HepG2 (cell line): ENCODE measurements around the gene TBXA2R. TPM values are rescaled to one million over a fixed set of nuclear protein-coding genes. Genes with fewer than 3 reads are reported as not detected.

ENCODE experiments used
- ATAC-seq: fragments of 200-7000 bp; cut with Tn5 transposase; 3 replicates; pipeline ENCODE4 v1.9.1; 2020; ENCODE audit warnings: mild to moderate bottlenecking, moderate library complexity
- BruUV-seq: library from RNA; stranded (reverse); fragments of 400-500 nt; replicated peaks from 2 replicates; lab custom pipeline; 2021; lab: Mats Ljungman, UMichigan
- CTCF ChIA-PET: fragments of 300-600 bp; formaldehyde crosslinking; extraction: SDS; loops from one replicate; lab custom pipeline; 2021; ENCODE audit warnings: low total read pairs, inconsistent platforms, low intra/inter-chr PET ratio; lab: Yijun Ruan, JAX
- POLR2A ChIA-PET: fragments of 350-600 bp; sonication (Branson Sonifier 250); formaldehyde crosslinking; loops from one replicate; lab custom pipeline; 2020; ENCODE audit warnings: antibody characterized with exemption, inconsistent platforms; lab: Yijun Ruan, JAX
- DNase-seq: peaks from one replicate; pipeline ENCODE4 v3.0.0-alpha.2; 2015; ENCODE audit warnings: low spot score
- FAIRE-seq: peaks from 3 replicates; lab custom pipeline; 2011; peaks lifted over from hg19 to GRCh38; lab: Jason Lieb, UNC
- H2AFZ ChIP-seq: one replicate; pipeline ENCODE4 v1.6.1; 2011; ENCODE audit warnings: low read length, inconsistent platforms
- H3K27ac ChIP-seq: fragments of 300-600 bp; 3 replicates; pipeline ENCODE4 v1.8.0; 2011; ENCODE audit warnings: mixed run types, mild to moderate bottlenecking, mixed read lengths, low read length, inconsistent platforms; ENCODE audit not compliant: insufficient read depth; ENCODE audit errors: extremely low read length
- H3K27me3 ChIP-seq, 2 experiments: fragments of 200-600 bp in 1 of 2; 2 replicates in 1 of 2; 3 replicates in 1 of 2; pipeline versions ENCODE4 v1.6.0 to v1.8.0; 2011; ENCODE audit warnings: low read length in 2 of 2, mild to moderate bottlenecking in 2 of 2, moderate library complexity in 2 of 2, inconsistent platforms in 1 of 2; ENCODE audit not compliant: insufficient read depth in 2 of 2, control insufficient read depth in 1 of 2
- H3K36me3 ChIP-seq, 2 experiments: fragments of 200-600 bp in 1 of 2; replicated peaks in 1 of 2; 2 replicates in 1 of 2; 3 replicates in 1 of 2; pipeline versions ENCODE4 v1.5.1 to v1.8.0; 2011; ENCODE audit warnings: low read length in 2 of 2, inconsistent platforms in 1 of 2; ENCODE audit not compliant: insufficient read depth in 2 of 2, control insufficient read depth in 1 of 2
- H3K4me1 ChIP-seq: 2 replicates; pipeline ENCODE4 v1.5.1; 2012; ENCODE audit warnings: low read length, inconsistent platforms; ENCODE audit not compliant: insufficient read depth
- H3K4me2 ChIP-seq: 2 replicates; pipeline ENCODE4 v1.6.0; 2011; ENCODE audit warnings: low read depth, low read length, inconsistent platforms
- H3K4me3 ChIP-seq, 3 experiments: fragments of 200-600 bp in 1 of 3; sonication (generic), shearing (Covaris generic) in 1 of 3; replicated peaks in 1 of 3; 2 replicates each; pipeline ENCODE4 v1.5.1; 2011 to 2016; ENCODE audit warnings: low read length in 3 of 3, inconsistent platforms in 2 of 3, low read depth in 2 of 3, mild to moderate bottlenecking in 2 of 3, control low read depth in 1 of 3, mixed read lengths in 1 of 3; ENCODE audit not compliant: insufficient read depth in 1 of 3
- H3K79me2 ChIP-seq: one replicate; pipeline ENCODE4 v1.6.1; 2011; ENCODE audit warnings: low read length, inconsistent platforms; ENCODE audit not compliant: insufficient read depth
- H3K9ac ChIP-seq: 2 replicates; pipeline ENCODE4 v1.6.0; 2011; ENCODE audit warnings: mild to moderate bottlenecking, low read depth, low read length, inconsistent platforms; ENCODE audit not compliant: insufficient read depth
- H3K9me3 ChIP-seq: 2 replicates; pipeline ENCODE4 v1.5.1; 2012; ENCODE audit warnings: mild to moderate bottlenecking, low read length
- H4K20me1 ChIP-seq: 2 replicates; pipeline ENCODE4 v1.6.0; 2011; ENCODE audit warnings: inconsistent platforms, mild to moderate bottlenecking, low read length, moderate library complexity; ENCODE audit not compliant: insufficient read depth
- AGO2 ChIP-seq: fragments of 200-400 bp; formaldehyde crosslinking; optimal IDR thresholded peaks from 2 replicates; pipeline ENCODE3; 2017; ENCODE audit warnings: mild to moderate bottlenecking, low read depth, low read length, moderate library complexity
- ZNF263 ChIP-seq: sonication (generic); formaldehyde crosslinking; IDR thresholded peaks from 2 replicates; pipeline ENCODE4 v1.4.0; 2020; ENCODE audit warnings: missing genetic modification reagents
- WGBS: methylation state at CpG from one replicate; pipeline ENCODE4 v1.1.6; 2017; ENCODE audit warnings: low lambda C conversion rate; 5-methylcytosine and 5-hydroxymethylcytosine counted together
- in situ Hi-C: cut with HindIII; loops from 2 replicates; pipeline ENCODE4 v1.10.0; 2017; ENCODE audit warnings: low pct_unique_long_range_greater_than_20kb; ENCODE audit not compliant: extremely low pct_ligation_motif_present
- intact Hi-C: fragments of 100-400 bp; cut with micrococcal nuclease; formaldehyde crosslinking; loops from one replicate; pipeline ENCODE4 v1.10.0; 2022; ENCODE audit not compliant: unreplicated experiment
- polyA plus RNA-seq, 8 experiments: library from polyadenylated mRNA; depleted of rRNA in 3 of 8; stranded (reverse) in 7 of 8; unstranded in 1 of 8; fragments of >200 nt; fragmentation: Illumina TruSeq in 4 of 8; extraction: Trizol in 4 of 8; gene quantifications; 2 replicates each; pipeline versions ENCODE4 v1.2.1 to v1.2.3, GENCODE V29; 2011 to 2016; ENCODE audit warnings: low read depth in 4 of 8, missing spikeins in 1 of 8, mixed read lengths in 1 of 8; ENCODE audit not compliant: insufficient read depth in 1 of 8
- total RNA-seq, 5 experiments: library from RNA; depleted of rRNA; stranded (reverse); fragments of >200 nt; fragmentation: Illumina TruSeq; extraction: Trizol; gene quantifications; 2 replicates each; pipeline ENCODE4 v1.2.3, GENCODE V29; 2016; ENCODE audit warnings: low read depth in 1 of 5
- TF ChIP-seq, protein P1 (sequence below): sonication (generic); formaldehyde crosslinking; IDR thresholded peaks from 2 replicates; pipeline ENCODE4 v1.5.1; 2020; ENCODE audit warnings: mild to moderate bottlenecking, missing genetic modification reagents, moderate library complexity

The TBXA2R gene
- total and polyA plus RNA-seq, 2 of the 13 experiments (the other 11 are each of a cell fraction or from before 2014, with no cell fraction given), result 0.09 TPM; not detected in 1

GRCh38 chr19:3634496-3635045 is 27.9 kb upstream of the TBXA2R start:
- no peaks in the 10 kb centered on the region for H3K4me1 ChIP-seq
- no peak for DNase-seq
- H3K36me3 ChIP-seq, result peaks cover 0 to 4% of the 10 kb centered on the region in 2 experiments; a peak in 1 of 5 replicates
- no peaks in the 10 kb centered on the region for H4K20me1 ChIP-seq
- peak; percentile 41 for TF ChIP-seq AGO2
- TF ChIP-seq ZNF263 (CRISPR knock-in tag), result no peak
- TF ChIP-seq, protein P1, sequence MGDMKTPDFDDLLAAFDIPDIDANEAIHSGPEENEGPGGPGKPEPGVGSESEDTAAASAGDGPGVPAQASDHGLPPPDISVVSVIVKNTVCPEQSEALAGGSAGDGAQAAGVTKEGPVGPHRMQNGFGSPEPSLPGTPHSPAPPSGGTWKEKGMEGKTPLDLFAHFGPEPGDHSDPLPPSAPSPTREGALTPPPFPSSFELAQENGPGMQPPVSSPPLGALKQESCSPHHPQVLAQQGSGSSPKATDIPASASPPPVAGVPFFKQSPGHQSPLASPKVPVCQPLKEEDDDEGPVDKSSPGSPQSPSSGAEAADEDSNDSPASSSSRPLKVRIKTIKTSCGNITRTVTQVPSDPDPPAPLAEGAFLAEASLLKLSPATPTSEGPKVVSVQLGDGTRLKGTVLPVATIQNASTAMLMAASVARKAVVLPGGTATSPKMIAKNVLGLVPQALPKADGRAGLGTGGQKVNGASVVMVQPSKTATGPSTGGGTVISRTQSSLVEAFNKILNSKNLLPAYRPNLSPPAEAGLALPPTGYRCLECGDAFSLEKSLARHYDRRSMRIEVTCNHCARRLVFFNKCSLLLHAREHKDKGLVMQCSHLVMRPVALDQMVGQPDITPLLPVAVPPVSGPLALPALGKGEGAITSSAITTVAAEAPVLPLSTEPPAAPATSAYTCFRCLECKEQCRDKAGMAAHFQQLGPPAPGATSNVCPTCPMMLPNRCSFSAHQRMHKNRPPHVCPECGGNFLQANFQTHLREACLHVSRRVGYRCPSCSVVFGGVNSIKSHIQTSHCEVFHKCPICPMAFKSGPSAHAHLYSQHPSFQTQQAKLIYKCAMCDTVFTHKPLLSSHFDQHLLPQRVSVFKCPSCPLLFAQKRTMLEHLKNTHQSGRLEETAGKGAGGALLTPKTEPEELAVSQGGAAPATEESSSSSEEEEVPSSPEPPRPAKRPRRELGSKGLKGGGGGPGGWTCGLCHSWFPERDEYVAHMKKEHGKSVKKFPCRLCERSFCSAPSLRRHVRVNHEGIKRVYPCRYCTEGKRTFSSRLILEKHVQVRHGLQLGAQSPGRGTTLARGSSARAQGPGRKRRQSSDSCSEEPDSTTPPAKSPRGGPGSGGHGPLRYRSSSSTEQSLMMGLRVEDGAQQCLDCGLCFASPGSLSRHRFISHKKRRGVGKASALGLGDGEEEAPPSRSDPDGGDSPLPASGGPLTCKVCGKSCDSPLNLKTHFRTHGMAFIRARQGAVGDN (CRISPR knock-in tag), result no peak; the same call in 1 of the 2 replicates
- in situ Hi-C loops, result no loop called here
- POLR2A ChIA-PET, result no interaction called here
- H3K4me3 ChIP-seq, result no peak overlapping the region
- no peaks in the 10 kb centered on the region for H3K79me2 ChIP-seq
- no peak overlapping the region for H2AFZ ChIP-seq
- no TSS peak for BruUV-seq
- H3K9ac ChIP-seq, result no peak overlapping the region
- no peaks in the 10 kb centered on the region for H3K9me3 ChIP-seq
- no peak overlapping the region for H3K4me2 ChIP-seq
- intact Hi-C loops, result no loop called here
- CTCF ChIA-PET, result no interaction called here
- 97% methylated on average over 6 of the region's 19 CpGs for WGBS
- H3K27ac ChIP-seq, result no peak overlapping the region
- H3K27me3 ChIP-seq, result no peaks in the 10 kb centered on the region
- no peak for ATAC-seq
- no peak for FAIRE-seq
